CD4-positive, alpha-beta T cell treated with Interleukin-21 for 1 hour (primary cell): ENCODE results near the gene TAF1A.

Experiments used
- DNase-seq: peaks from one replicate; pipeline ENCODE4 v3.0.0-alpha.2; 2020

The TAF1A gene

DNA sequence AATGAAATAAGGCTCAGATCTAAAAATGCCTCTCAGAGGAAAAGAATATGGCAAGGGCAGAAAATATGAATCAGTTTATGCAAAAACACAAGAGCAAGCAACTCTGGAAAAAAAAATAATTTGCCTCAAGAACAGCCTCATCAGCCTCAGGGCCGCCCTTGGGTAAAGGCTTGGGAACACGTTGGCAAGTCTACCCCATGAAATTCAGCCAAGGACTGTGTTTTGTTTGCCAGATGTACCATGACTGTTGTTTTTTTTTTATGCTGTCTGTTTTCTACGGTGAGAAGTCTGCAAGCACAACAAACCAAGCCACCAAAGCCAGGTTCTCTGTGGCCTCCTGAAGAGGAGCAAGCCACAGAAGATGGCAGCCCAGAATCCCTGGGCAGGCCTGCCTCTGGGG is 59.8 kb downstream of the TAF1A start:
- DNase-seq, result no peak

DNA sequence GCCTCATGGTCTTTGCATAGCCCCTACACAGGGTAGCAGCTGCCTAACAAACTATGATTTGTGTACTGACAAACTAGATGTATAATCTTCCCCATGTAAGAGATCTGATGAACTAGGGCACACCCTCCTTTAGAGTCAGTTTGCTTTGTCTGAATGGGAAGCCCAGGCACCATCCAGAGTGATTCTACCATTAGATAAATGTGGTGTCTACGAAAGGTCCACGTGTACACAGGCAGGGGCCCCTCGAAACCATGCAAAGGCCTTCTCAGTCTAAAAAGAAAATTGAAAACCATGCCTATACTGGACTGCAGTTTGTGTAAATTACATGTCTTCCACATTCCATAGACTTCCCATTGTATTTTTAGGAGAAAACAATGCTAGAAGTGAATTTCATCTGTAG is 60.6 kb downstream of the TAF1A start:
- no peak for DNase-seq

GRCh38 chr1:222525951-222526350 is 63.8 kb downstream of the TAF1A start:
- DNase-seq, result no peak

DNA sequence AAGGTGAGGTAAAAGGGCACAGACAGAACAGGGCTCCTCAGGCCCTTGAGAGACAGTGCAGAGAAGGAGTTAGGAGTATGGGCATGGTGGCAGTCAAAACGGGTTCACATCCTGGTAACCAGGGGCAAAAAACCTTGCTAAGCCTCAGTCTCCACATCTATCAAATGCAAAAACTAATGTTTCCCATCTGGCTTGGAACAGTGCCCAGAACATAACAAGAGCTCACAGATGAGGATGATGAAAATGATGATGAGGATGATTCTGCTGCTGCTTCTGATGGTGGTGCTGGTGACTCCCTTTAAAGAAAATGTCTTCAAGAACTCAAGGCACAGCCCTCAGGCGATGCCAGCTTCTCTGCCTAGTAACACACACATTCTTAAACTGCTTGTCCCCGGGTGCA is 65.9 kb downstream of the TAF1A start:
- no peak for DNase-seq

DNA sequence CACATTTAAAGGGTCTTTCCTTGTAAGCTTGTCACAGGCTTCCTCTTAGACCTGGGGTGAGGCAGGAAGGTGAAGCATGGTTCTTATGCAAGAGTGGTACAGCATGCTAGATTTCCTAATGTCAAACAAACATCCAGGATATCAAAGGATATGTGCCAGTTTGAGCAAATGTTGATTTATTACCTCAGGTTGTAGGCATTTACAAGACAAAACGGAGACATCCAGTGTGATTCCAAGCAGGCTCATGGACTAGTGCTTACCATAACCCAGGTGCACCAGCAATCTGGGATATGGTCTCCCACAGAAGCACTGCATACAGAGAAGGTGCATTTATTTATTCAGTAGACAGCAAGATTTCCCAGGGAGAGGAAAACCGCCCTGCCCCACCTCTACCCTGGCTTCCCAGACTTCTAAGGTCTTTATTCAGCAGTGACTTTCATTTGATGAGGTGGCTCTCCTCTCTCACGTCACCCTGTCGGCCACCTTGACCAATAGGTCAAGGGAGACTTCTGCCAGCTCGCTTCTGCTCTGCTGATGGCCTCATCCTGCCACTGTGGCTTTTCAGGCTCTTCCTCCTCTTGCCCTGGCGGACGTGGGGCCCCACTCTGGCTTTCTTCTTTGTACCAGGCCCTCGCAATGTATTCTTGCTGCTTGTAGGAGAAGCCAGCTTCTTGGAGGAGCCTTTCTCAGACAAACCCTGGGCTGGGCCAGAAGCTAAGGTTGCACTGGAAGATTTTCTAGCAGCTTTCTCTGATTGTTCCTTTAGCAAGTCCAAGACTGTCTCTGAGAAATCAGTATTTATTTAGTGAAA is 67.4 kb downstream of the TAF1A start:
- DNase-seq, result no peak

DNA sequence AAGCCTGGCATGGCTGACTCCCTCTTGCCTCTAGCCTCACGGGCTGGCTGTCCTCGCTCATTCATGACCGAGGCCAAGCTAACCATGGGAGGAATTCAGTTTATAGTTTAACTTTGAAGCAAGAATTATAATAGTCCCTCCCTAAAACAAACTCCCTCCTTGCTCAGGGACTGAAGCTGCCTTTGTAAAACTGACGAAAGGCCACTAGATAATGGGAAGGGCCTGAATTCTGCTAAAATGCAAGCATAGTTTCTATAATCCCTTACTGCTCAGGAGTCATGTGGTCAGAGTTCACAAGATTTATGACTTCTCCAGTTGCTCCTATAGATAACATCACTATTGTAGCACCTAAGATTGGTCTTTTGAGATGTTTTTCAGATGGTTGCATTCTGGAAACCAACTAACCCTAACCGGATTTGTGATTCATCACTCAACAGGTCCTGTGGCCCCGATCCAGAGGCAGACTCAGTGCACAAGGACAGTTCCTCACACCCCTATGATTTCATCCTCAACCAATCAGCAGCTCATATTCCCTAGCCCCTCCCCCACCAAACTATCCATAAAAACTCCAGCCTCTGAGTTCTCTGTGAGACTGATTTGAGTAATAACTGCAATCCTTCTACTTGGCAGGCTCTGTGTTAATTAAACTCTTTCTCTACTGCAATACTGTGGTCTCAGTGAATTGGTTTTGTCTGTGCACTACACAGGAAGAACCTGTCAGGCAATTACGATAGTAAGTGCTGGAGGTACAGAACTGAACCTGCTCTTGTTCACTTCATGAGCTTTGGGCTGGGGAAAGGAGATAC is 68.2 kb downstream of the TAF1A start:
- no peak for DNase-seq
